Measurements from ENCODE around the gene MRPL49. TPM values are rescaled to one million over a fixed set of nuclear protein-coding genes. Genes with fewer than 3 reads are reported as not detected.

The MRPL49 gene
- total and polyA plus RNA-seq, 9 of the 15 experiments (the other 6 are each of a cell fraction or from before 2014, with no cell fraction given) = 74.3 to 132 (median 91.2) TPM

GRCh38 chr11:65111744-65112545, 10.2 kb upstream of the MRPL49 start, which contains the start of gene TM7SF2 (continued):
- TF ChIP-seq, protein P1, sequence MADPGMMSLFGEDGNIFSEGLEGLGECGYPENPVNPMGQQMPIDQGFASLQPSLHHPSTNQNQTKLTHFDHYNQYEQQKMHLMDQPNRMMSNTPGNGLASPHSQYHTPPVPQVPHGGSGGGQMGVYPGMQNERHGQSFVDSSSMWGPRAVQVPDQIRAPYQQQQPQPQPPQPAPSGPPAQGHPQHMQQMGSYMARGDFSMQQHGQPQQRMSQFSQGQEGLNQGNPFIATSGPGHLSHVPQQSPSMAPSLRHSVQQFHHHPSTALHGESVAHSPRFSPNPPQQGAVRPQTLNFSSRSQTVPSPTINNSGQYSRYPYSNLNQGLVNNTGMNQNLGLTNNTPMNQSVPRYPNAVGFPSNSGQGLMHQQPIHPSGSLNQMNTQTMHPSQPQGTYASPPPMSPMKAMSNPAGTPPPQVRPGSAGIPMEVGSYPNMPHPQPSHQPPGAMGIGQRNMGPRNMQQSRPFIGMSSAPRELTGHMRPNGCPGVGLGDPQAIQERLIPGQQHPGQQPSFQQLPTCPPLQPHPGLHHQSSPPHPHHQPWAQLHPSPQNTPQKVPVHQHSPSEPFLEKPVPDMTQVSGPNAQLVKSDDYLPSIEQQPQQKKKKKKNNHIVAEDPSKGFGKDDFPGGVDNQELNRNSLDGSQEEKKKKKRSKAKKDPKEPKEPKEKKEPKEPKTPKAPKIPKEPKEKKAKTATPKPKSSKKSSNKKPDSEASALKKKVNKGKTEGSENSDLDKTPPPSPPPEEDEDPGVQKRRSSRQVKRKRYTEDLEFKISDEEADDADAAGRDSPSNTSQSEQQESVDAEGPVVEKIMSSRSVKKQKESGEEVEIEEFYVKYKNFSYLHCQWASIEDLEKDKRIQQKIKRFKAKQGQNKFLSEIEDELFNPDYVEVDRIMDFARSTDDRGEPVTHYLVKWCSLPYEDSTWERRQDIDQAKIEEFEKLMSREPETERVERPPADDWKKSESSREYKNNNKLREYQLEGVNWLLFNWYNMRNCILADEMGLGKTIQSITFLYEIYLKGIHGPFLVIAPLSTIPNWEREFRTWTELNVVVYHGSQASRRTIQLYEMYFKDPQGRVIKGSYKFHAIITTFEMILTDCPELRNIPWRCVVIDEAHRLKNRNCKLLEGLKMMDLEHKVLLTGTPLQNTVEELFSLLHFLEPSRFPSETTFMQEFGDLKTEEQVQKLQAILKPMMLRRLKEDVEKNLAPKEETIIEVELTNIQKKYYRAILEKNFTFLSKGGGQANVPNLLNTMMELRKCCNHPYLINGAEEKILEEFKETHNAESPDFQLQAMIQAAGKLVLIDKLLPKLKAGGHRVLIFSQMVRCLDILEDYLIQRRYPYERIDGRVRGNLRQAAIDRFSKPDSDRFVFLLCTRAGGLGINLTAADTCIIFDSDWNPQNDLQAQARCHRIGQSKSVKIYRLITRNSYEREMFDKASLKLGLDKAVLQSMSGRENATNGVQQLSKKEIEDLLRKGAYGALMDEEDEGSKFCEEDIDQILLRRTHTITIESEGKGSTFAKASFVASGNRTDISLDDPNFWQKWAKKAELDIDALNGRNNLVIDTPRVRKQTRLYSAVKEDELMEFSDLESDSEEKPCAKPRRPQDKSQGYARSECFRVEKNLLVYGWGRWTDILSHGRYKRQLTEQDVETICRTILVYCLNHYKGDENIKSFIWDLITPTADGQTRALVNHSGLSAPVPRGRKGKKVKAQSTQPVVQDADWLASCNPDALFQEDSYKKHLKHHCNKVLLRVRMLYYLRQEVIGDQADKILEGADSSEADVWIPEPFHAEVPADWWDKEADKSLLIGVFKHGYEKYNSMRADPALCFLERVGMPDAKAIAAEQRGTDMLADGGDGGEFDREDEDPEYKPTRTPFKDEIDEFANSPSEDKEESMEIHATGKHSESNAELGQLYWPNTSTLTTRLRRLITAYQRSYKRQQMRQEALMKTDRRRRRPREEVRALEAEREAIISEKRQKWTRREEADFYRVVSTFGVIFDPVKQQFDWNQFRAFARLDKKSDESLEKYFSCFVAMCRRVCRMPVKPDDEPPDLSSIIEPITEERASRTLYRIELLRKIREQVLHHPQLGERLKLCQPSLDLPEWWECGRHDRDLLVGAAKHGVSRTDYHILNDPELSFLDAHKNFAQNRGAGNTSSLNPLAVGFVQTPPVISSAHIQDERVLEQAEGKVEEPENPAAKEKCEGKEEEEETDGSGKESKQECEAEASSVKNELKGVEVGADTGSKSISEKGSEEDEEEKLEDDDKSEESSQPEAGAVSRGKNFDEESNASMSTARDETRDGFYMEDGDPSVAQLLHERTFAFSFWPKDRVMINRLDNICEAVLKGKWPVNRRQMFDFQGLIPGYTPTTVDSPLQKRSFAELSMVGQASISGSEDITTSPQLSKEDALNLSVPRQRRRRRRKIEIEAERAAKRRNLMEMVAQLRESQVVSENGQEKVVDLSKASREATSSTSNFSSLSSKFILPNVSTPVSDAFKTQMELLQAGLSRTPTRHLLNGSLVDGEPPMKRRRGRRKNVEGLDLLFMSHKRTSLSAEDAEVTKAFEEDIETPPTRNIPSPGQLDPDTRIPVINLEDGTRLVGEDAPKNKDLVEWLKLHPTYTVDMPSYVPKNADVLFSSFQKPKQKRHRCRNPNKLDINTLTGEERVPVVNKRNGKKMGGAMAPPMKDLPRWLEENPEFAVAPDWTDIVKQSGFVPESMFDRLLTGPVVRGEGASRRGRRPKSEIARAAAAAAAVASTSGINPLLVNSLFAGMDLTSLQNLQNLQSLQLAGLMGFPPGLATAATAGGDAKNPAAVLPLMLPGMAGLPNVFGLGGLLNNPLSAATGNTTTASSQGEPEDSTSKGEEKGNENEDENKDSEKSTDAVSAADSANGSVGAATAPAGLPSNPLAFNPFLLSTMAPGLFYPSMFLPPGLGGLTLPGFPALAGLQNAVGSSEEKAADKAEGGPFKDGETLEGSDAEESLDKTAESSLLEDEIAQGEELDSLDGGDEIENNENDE (IDR thresholded peaks at IDR 0.05; ENCODE audit: low read depth, low read length) = no peak
- TF ChIP-seq HDAC8 (tag; IDR thresholded peaks at IDR 0.05) = no peak
- 0 out of 2 replicates have a peak, but pooled peaks have one; percentile 35 for TF ChIP-seq ZNF586 (CRISPR knock-in tag; conservative IDR thresholded peaks at IDR 0.05)
- TF ChIP-seq HDAC2 (IDR thresholded peaks at IDR 0.05) = peak; percentile 13; the same call in 1 of the 2 replicates
- TF ChIP-seq ZNF592 (IDR thresholded peaks at IDR 0.05) = no peak
- TF ChIP-seq THAP7 (CRISPR knock-in tag; IDR thresholded peaks at IDR 0.05) = peak; percentile 74; the same call in 1 of the 2 replicates
- TF ChIP-seq FOXA3 (CRISPR knock-in tag; conservative IDR thresholded peaks at IDR 0.05 in 1 of 2, IDR thresholded peaks at IDR 0.05 in 1 of 2) = no peak
- TF ChIP-seq TBP (optimal IDR thresholded peaks at IDR 0.05; ENCODE audit: low read depth, low read length) = peak; percentile 92
- TF ChIP-seq NR4A1 (CRISPR knock-in tag; IDR thresholded peaks at IDR 0.05) = no peak
- TF ChIP-seq NR4A1 (tag; IDR thresholded peaks at IDR 0.05) = no peak
